H9 (cell line): ENCODE data around the gene KIF19. TPM values are rescaled to one million over a fixed set of nuclear protein-coding genes. Genes with fewer than 3 reads are reported as not detected.

Source experiments
- DNase-seq: peaks from one replicate; pipeline ENCODE4 v3.0.0-alpha.2; 2017
- H2AFZ ChIP-seq: one replicate; pipeline ENCODE4 v1.6.1; 2013; ENCODE audit warnings: mild to moderate bottlenecking, low read length, control low read depth, moderate library complexity
- H2AK5ac ChIP-seq: 2 replicates; pipeline ENCODE4 v1.6.1; 2013; ENCODE audit warnings: low read length, control low read depth, mixed read lengths; ENCODE audit not compliant: insufficient read length
- H2BK120ac ChIP-seq: one replicate; pipeline ENCODE4 v1.6.1; 2013; ENCODE audit warnings: low read depth, mild to moderate bottlenecking, low read length, control low read depth, inconsistent platforms; ENCODE audit not compliant: poor library complexity, severe bottlenecking
- H2BK12ac ChIP-seq: 2 replicates; pipeline ENCODE4 v1.6.1; 2013; ENCODE audit warnings: low read length, control low read depth, mixed read lengths, low read depth; ENCODE audit not compliant: insufficient read length
- H2BK15ac ChIP-seq: 2 replicates; pipeline ENCODE4 v1.6.1; 2013; ENCODE audit warnings: low read depth, low read length, control low read depth
- H2BK20ac ChIP-seq: one replicate; pipeline ENCODE4 v1.6.1; 2013; ENCODE audit warnings: low read depth, mild to moderate bottlenecking, low read length, control low read depth, inconsistent platforms; ENCODE audit not compliant: poor library complexity, severe bottlenecking
- H2BK5ac ChIP-seq: 2 replicates; pipeline ENCODE4 v1.6.1; 2013; ENCODE audit warnings: low read length, control low read depth, mixed read lengths; ENCODE audit not compliant: insufficient read length
- H3K14ac ChIP-seq: 2 replicates; pipeline ENCODE4 v1.6.1; 2013; ENCODE audit warnings: low read length, control low read depth; ENCODE audit not compliant: insufficient read depth
- H3K18ac ChIP-seq: 2 replicates; pipeline ENCODE4 v1.6.1; 2013; ENCODE audit warnings: low read depth, mild to moderate bottlenecking, mixed read lengths, low read length, control low read depth; ENCODE audit not compliant: insufficient read length
- H3K23ac ChIP-seq: 2 replicates; pipeline ENCODE4 v1.6.1; 2013; ENCODE audit warnings: low read length, control low read depth, mixed read lengths, low read depth; ENCODE audit not compliant: insufficient read length
- H3K23me2 ChIP-seq: 2 replicates; pipeline ENCODE4 v1.6.1; 2013; ENCODE audit warnings: low read depth, mild to moderate bottlenecking, mixed read lengths, low read length, control low read depth; ENCODE audit not compliant: insufficient read length, poor library complexity, severe bottlenecking
- H3K27ac ChIP-seq: 2 replicates; pipeline ENCODE4 v1.5.1; 2013; ENCODE audit warnings: low read length, control low read depth, mixed read lengths, low read depth; ENCODE audit not compliant: insufficient read length
- H3K27me3 ChIP-seq: 2 replicates; pipeline ENCODE4 v1.6.1; 2013; ENCODE audit warnings: low read length, control low read depth, inconsistent platforms; ENCODE audit not compliant: insufficient read depth
- H3K4ac ChIP-seq: 2 replicates; pipeline ENCODE4 v1.6.1; 2013; ENCODE audit warnings: low read depth, mild to moderate bottlenecking, control low read depth, inconsistent platforms, low read length, moderate library complexity
- H3K4me1 ChIP-seq: 2 replicates; pipeline ENCODE4 v1.6.1; 2013; ENCODE audit warnings: low read length, control low read depth, inconsistent platforms; ENCODE audit not compliant: insufficient read depth
- H3K4me2 ChIP-seq: 2 replicates; pipeline ENCODE4 v1.6.1; 2013; ENCODE audit warnings: low read length, control low read depth, mixed read lengths; ENCODE audit not compliant: insufficient read length, insufficient read depth
- H3K56ac ChIP-seq: 2 replicates; pipeline ENCODE4 v1.6.1; 2013; ENCODE audit warnings: low read depth, mild to moderate bottlenecking, mixed read lengths, low read length, control low read depth; ENCODE audit not compliant: insufficient read length
- H3K79me1 ChIP-seq: 2 replicates; pipeline ENCODE4 v1.6.1; 2013; ENCODE audit warnings: low read depth, mild to moderate bottlenecking, moderate library complexity, low read length, control low read depth, inconsistent platforms; ENCODE audit not compliant: insufficient read depth, poor library complexity, severe bottlenecking
- H3K79me2 ChIP-seq: 2 replicates; pipeline ENCODE4 v1.6.1; 2013; ENCODE audit warnings: low read length, control low read depth, inconsistent platforms; ENCODE audit not compliant: insufficient read depth
- H3K9ac ChIP-seq: 2 replicates; pipeline ENCODE4 v1.6.1; 2013; ENCODE audit warnings: low read length, control low read depth, mixed read lengths; ENCODE audit not compliant: insufficient read length; ENCODE audit errors: extremely low read depth
- H3K9me3 ChIP-seq: one replicate; pipeline ENCODE4 v1.6.1; 2013; ENCODE audit warnings: low read depth, low read length, inconsistent platforms; ENCODE audit not compliant: control insufficient read depth
- H3T11ph ChIP-seq: one replicate; pipeline ENCODE4 v1.6.1; 2013; ENCODE audit warnings: mild to moderate bottlenecking, low read length, control low read depth, inconsistent platforms
- H4K20me1 ChIP-seq: one replicate; pipeline ENCODE4 v1.6.1; 2013; ENCODE audit not compliant: control insufficient read depth, insufficient read length, insufficient read depth
- H4K5ac ChIP-seq: 2 replicates; pipeline ENCODE4 v1.6.1; 2013; ENCODE audit warnings: low read depth, mild to moderate bottlenecking, mixed read lengths, low read length, control low read depth; ENCODE audit not compliant: insufficient read length
- H4K8ac ChIP-seq: replicated peaks from 2 replicates; pipeline ENCODE4 v1.6.1; 2013; ENCODE audit warnings: low read length, control low read depth, mixed read lengths, low read depth; ENCODE audit not compliant: insufficient read length
- H4K91ac ChIP-seq: 2 replicates; pipeline ENCODE4 v1.6.1; 2013; ENCODE audit warnings: low read depth, mild to moderate bottlenecking, moderate library complexity, mixed read lengths, low read length, control low read depth; ENCODE audit not compliant: insufficient read length
- H3K27ac Mint-ChIP-seq, 3 experiments: 2 replicates in 2 of 3; 3 replicates in 1 of 3; pipeline ENCODE4 v1.8.0; 2020 to 2021; ENCODE audit warnings: mixed read lengths in 3 of 3, mild to moderate bottlenecking in 1 of 3, moderate library complexity in 1 of 3
- H3K27me3 Mint-ChIP-seq: 2 replicates; pipeline ENCODE4 v1.8.0; 2021; ENCODE audit warnings: low read depth, mild to moderate bottlenecking, moderate library complexity, mixed read lengths
- H3K36me3 Mint-ChIP-seq, 3 experiments: 2 replicates in 2 of 3; 3 replicates in 1 of 3; pipeline ENCODE4 v1.8.0; 2020 to 2021; ENCODE audit warnings: low read depth in 3 of 3, mixed read lengths in 3 of 3; ENCODE audit not compliant: insufficient read depth in 1 of 3
- H3K4me1 Mint-ChIP-seq, 2 experiments: 2 replicates each; pipeline ENCODE4 v1.8.0; 2020; ENCODE audit warnings: mixed read lengths in 2 of 2
- H3K4me3 Mint-ChIP-seq, 2 experiments: 2 replicates in 1 of 2; 3 replicates in 1 of 2; pipeline ENCODE4 v1.8.0; 2020 to 2021; ENCODE audit warnings: mild to moderate bottlenecking in 2 of 2, mixed read lengths in 2 of 2, moderate library complexity in 1 of 2
- H3K9me3 Mint-ChIP-seq, 2 experiments: 2 replicates in 1 of 2; 3 replicates in 1 of 2; pipeline ENCODE4 v1.8.0; 2020; ENCODE audit warnings: mild to moderate bottlenecking in 2 of 2, mixed read lengths in 2 of 2, moderate library complexity in 1 of 2
- CTCF ChIP-seq: fragments of 200-600 bp; sonication (generic); conservative IDR thresholded peaks from 3 replicates; pipeline ENCODE4 v1.8.0; 2021; ENCODE audit warnings: antibody characterized with exemption, mild to moderate bottlenecking
- WGBS: extraction: QIAGEN DNeasy Blood & Tissue Kit; methylation state at CpG from one replicate; pipeline ENCODE4 v1.1.7; 2013; ENCODE audit warnings: missing lambda C conversion rate, low lambda C conversion rate, mixed read lengths; ENCODE audit not compliant: insufficient read length; ENCODE audit errors: extremely low coverage; 5-methylcytosine and 5-hydroxymethylcytosine counted together
- total RNA-seq: library from RNA; stranded (reverse); gene quantifications from 2 replicates; pipeline ENCODE4 v1.2.1, GENCODE V29; 2021

Gene KIF19
- total RNA-seq, 1 experiment from 2014 or later = 0.13 TPM

GRCh38 chr17:74317071-74317470 is 9.0 kb upstream of the KIF19 start:
- no peak overlapping the region for H3K9ac ChIP-seq

More at GRCh38 chr17:74317071-74317470, 9.0 kb upstream of the KIF19 start:
- Histone ChIP-seq H2AFZ (no peak overlapping the region), H3T11ph (no peak overlapping the region), H3K79me2 (no peaks in the 10 kb centered on the region), H2BK12ac (no peak overlapping the region), H4K8ac (no peak overlapping the region), H4K91ac (no peak overlapping the region), H3K4ac (no peak overlapping the region), H2AK5ac (no peak overlapping the region), H2BK15ac (no peak overlapping the region), H3K18ac (no peak overlapping the region), H3K23me2 (no peaks in the 10 kb centered on the region), H3K79me1 (no peaks in the 10 kb centered on the region), H4K5ac (no peak overlapping the region), H3K56ac (no peak overlapping the region), H3K27me3 (no peaks in the 10 kb centered on the region), H2BK120ac (no peak overlapping the region), H3K4me2 (no peak overlapping the region), H3K9me3 (peaks cover 6% of the 10 kb centered on the region), H3K23ac (no peak overlapping the region), H3K27ac (no peak overlapping the region), H3K4me1 (no peaks in the 10 kb centered on the region), H4K20me1 (no peaks in the 10 kb centered on the region), H3K14ac (no peak overlapping the region), H2BK5ac (no peak overlapping the region), H2BK20ac (no peak overlapping the region)
- H3K4me1 Mint-ChIP-seq = no peaks in the 10 kb centered on the region
- TF ChIP-seq CTCF = no peak
- peaks cover 0 to 6% (median 4%) of the 10 kb centered on the region in 3 experiments; a peak in 3 of 7 replicates for H3K36me3 Mint-ChIP-seq
- DNase-seq = no peak
- no peak overlapping the region for H3K4me3 Mint-ChIP-seq
- H3K9me3 Mint-ChIP-seq = peaks cover 4 to 7% of the 10 kb centered on the region in 2 experiments; a peak in 4 of 5 replicates
- H3K27me3 Mint-ChIP-seq = peaks cover 41% of the 10 kb centered on the region
- no CpG with 5 or more reads among the region's 16 CpGs for WGBS
- no peak overlapping the region for H3K27ac Mint-ChIP-seq
